Activated naive CD4-positive, alpha-beta T cell treated with anti-CD3 and anti-CD28 coated beads, Interleukin-2, amount 10 ng/mL, durations not matched to agents 7 days and 5 days (primary cell): Measurements from ENCODE around the gene ZDHHC4.
"Not testable (repeated sequence)": the region's sequence is repeated elsewhere in the genome, so short reads cannot be mapped to it uniquely, and the experiment has no call there.

Source experiments
- CTCF ChIA-PET: fragments of 350-600 bp; sonication (Branson Sonifier 250); formaldehyde crosslinking; loops from one replicate; lab custom pipeline; 2021; ENCODE audit warnings: antibody characterized with exemption; lab: Charles Lee
- DNase-seq: peaks from one replicate; pipeline ENCODE4 v3.0.0-alpha.2; 2020
- H3K27ac Mint-ChIP-seq: one replicate; pipeline ENCODE4 v1.8.0; 2021; ENCODE audit warnings: mild to moderate bottlenecking, moderate library complexity, mixed read lengths
- H3K27me3 Mint-ChIP-seq: one replicate; pipeline ENCODE4 v1.8.0; 2021; ENCODE audit warnings: mild to moderate bottlenecking, mixed read lengths
- H3K36me3 Mint-ChIP-seq: one replicate; pipeline ENCODE4 v1.8.0; 2021; ENCODE audit warnings: mixed read lengths
- H3K4me1 Mint-ChIP-seq: one replicate; pipeline ENCODE4 v1.8.0; 2021; ENCODE audit warnings: mixed read lengths
- H3K4me3 Mint-ChIP-seq: one replicate; pipeline ENCODE4 v1.8.0; 2021; ENCODE audit warnings: mild to moderate bottlenecking, moderate library complexity, mixed read lengths
- H3K9me3 Mint-ChIP-seq: one replicate; pipeline ENCODE4 v1.8.0; 2021; ENCODE audit warnings: mixed read lengths

The ZDHHC4 gene

DNA sequence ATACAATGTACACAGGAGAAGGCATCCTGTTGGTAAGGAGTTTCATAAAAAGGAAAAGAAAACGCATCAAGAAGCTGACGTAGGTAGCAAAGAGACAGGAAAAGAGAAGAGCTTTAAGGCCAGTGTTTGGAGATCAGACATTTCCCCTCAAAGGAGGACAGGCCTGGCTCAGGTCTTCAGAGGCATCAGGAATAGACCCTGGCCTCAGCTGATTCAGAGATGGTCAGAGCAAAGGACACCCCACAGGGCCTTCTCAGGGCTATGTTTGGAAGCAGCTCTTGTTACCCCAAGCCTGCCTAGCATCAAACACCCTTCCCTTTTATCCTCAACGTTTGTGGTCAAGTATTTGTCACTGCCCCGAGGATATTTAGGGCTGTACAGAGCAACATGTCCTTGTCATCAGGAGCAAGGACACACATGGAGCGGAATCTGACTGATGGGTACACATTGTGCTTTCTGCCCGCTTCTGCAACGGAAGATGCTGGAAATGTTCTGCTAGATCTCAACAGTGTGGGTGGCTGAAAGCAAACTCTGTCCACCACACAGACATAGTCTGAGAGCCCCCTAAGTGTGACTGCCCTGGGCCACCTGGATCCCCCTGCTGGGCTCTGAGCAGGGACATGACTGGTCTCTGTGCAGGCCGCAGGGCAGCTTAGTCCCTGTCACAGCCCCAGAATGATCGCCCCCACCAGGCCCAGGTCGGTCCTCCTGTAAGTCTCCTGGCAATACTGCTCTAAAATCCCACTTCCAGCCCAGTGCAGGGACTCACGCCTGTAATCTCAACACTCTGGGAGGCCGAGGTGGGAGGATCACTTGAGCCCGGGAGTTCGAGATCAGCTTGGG is 1.0 kb upstream of the ZDHHC4 start:
- Mint-ChIP-seq H3K9me3 (no peaks in the 10 kb centered on the region), H3K27me3 (peaks cover 15% of the 10 kb centered on the region), H3K27ac (peak overlapping the region; percentile 37), H3K36me3 (peaks cover 13% of the 10 kb centered on the region), H3K4me1 (peaks cover 36% of the 10 kb centered on the region), H3K4me3 (peak overlapping the region; percentile 76)
- DNase-seq = no peak
- CTCF ChIA-PET = interaction anchor here (0.8 to 2.8 kb wide), 6 partner anchors 14 to 66 kb away, joined by 3 to 19 read pairs (median 8); partner anchors contain the start of gene INTS15

DNA sequence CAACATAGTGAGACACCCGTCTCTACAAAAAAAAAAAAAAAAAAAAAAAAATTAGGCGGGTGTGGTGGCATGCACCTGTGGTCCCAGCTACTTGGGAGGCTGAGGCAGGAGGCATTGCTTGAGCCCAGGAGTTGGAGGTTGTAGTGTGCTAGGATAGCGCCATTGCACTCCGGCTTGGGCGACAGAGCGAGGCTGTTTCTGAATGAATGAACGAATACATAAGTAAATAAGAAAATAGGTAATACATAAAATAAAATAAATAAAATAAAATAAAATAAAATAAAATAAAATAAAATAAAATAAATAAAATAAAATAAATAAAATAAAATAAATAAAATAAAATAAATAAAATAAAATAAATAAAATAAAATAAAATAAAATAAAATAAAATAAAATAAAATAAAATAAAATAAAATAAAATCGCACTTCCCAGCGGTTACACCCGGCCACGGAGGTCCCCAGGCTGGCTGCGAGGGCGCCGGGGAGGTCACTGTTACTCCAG is 336 bp upstream of the ZDHHC4 start:
- Mint-ChIP-seq H3K4me1 (peaks cover 42% of the 10 kb centered on the region), H3K36me3 (peaks cover 20% of the 10 kb centered on the region), H3K27ac (peak overlapping the region; percentile 86), H3K4me3 (peak overlapping the region; percentile 88)
- peak; percentile 39 for DNase-seq
- H3K27me3 Mint-ChIP-seq, H3K9me3 Mint-ChIP-seq: not testable (repeated sequence)
- CTCF ChIA-PET = interaction anchor here (0.8 to 2.4 kb wide), 3 partner anchors 13 to 61 kb away, joined by 3 to 8 read pairs (median 7); partner anchors contain the start of gene INTS15

DNA sequence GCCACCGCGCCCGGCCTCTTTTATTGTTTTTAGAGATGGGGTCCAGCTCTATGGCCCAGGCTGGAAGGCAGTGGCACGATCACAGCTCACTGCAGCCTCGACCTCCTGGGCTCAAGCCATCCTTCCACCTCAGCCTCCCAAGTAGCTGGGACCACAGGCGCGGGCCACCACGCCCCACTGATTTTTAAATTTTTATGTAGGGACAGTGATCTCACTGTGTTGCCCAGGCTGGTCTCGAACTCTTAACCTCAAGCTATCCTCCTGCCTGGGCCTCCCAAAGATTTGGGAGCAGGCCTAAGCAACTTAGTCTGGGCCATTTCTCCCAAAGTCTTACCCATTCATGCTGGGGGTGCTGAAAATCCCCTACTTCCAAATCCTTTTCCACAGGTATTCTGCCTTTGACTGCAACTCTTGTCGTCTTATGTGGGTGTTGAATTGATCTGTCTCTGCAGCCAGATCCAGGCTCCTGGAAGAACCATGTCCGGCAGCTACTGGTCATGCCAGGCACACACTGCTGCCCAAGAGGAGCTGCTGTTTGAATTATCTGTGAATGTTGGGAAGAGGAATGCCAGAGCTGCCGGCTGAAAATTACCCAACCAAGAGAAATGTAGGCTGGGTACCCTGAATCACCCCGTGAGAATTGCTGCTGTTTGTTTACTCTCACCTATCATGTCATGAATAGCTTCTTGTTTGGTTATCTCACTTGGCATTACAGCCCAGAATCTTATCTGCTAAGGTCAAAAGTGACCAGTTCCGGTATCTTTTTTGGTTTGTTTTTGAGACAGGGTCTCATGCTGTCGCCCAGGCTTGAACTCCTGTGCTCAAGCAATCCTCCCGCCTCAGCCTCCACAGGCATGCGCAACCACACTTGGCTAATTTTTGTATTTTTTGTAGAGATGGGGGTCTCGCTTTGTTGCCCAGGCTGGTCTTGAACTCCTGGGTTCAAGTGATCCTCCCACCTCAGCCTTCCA is 1.1 kb downstream of the ZDHHC4 start:
- Mint-ChIP-seq H3K27me3 (peaks cover 7% of the 10 kb centered on the region), H3K4me3 (peak overlapping the region; percentile 88), H3K27ac (peak overlapping the region; percentile 86), H3K4me1 (peaks cover 44% of the 10 kb centered on the region), H3K9me3 (no peaks in the 10 kb centered on the region), H3K36me3 (peaks cover 27% of the 10 kb centered on the region)
- no peak for DNase-seq
- CTCF ChIA-PET = interaction anchor here (2.2 kb wide), 1 partner anchor 12 kb away, joined by 7 read pairs; the partner anchor contains the start of gene INTS15

DNA sequence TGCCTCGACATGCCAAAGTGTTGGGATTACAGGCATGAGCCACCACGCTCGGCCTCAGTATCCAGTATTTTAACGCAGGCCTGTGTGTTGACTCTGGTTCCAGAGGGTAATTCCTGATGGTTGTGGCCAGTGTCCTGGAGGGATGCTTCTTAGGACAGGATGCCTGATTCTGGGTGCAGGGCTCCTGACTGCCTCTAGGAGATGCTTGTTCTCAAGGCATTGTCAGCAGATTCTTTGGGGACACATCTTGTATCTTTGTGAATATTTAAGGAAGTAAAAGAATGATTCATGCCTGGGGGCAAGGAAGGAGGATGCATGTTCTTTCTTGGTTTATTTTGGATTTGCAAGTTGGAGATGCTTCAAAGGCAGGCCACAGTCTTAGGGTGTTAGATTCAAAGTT is 2.2 kb downstream of the ZDHHC4 start:
- H3K27me3 Mint-ChIP-seq = no peaks in the 10 kb centered on the region
- no peak for DNase-seq
- H3K27ac Mint-ChIP-seq = no peak overlapping the region
- CTCF ChIA-PET = interaction anchor here (2.4 kb wide), 1 partner anchor 11 kb away, joined by 12 read pairs; the partner anchor contains the start of gene INTS15
- peaks cover 31% of the 10 kb centered on the region for H3K36me3 Mint-ChIP-seq
- H3K9me3 Mint-ChIP-seq = no peaks in the 10 kb centered on the region
- peaks cover 44% of the 10 kb centered on the region for H3K4me1 Mint-ChIP-seq
- peak overlapping the region; percentile 88 for H3K4me3 Mint-ChIP-seq

DNA sequence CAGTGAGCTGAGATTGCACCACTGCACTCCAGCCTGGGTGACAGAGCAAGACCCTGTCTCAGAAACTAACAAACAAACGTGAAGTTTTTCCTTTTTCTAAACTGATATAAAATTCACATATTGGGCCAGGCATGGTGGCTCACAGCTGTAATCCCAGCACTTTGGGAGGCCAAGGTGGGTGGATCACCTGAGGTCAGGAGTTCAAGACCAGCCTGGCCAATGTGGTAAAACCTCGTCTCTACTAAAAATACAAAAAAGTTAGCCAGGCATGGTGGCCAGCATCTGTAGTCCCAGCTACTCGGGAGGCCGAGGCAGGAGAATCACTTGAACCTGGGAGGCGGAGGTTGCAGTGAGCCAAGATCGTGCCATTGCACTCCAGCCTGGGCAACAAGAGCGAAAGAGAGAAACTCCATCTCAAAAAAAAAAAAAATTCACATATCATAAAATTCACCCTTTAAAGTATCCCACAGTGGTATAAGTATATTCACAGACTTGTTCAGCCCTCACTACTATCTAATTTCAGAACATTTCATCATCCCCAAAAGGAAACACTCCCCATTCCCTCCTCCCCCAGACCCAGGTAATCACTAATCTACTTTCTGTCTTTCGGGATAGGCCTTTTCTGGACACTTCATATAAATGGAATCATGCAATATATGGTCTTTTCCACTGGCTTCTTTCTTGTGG is 8.6 kb downstream of the ZDHHC4 start:
- H3K9me3 Mint-ChIP-seq, H3K4me3 Mint-ChIP-seq, H3K27ac Mint-ChIP-seq, DNase-seq, H3K27me3 Mint-ChIP-seq, CTCF ChIA-PET: not testable (repeated sequence)
- H3K36me3 Mint-ChIP-seq = peaks cover 57% of the 10 kb centered on the region
- peaks cover 18% of the 10 kb centered on the region for H3K4me1 Mint-ChIP-seq

DNA sequence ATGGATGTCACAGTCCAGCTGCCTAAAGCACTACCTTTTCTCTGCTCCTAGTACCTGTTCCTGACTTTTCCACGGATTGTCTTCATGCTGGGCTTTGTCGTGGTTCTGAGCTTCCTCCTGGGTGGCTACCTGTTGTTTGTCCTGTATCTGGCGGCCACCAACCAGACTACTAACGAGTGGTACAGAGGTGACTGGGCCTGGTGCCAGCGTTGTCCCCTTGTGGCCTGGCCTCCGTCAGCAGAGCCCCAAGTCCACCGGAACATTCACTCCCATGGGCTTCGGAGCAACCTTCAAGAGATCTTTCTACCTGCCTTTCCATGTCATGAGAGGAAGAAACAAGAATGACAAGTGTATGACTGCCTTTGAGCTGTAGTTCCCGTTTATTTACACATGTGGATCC is 11.3 kb downstream of the ZDHHC4 start:
- H3K36me3 Mint-ChIP-seq = peaks cover 52% of the 10 kb centered on the region
- peaks cover 21% of the 10 kb centered on the region for H3K4me1 Mint-ChIP-seq
- no peaks in the 10 kb centered on the region for H3K27me3 Mint-ChIP-seq
- no peaks in the 10 kb centered on the region for H3K9me3 Mint-ChIP-seq
- no peak for DNase-seq
- CTCF ChIA-PET = interaction anchor here (1.1 kb wide), 1 partner anchor 14 kb away, joined by 4 read pairs; no protein-coding TSS in a partner anchor
- peak overlapping the region; percentile 65 for H3K4me3 Mint-ChIP-seq
- H3K27ac Mint-ChIP-seq = peak overlapping the region; percentile 65

DNA sequence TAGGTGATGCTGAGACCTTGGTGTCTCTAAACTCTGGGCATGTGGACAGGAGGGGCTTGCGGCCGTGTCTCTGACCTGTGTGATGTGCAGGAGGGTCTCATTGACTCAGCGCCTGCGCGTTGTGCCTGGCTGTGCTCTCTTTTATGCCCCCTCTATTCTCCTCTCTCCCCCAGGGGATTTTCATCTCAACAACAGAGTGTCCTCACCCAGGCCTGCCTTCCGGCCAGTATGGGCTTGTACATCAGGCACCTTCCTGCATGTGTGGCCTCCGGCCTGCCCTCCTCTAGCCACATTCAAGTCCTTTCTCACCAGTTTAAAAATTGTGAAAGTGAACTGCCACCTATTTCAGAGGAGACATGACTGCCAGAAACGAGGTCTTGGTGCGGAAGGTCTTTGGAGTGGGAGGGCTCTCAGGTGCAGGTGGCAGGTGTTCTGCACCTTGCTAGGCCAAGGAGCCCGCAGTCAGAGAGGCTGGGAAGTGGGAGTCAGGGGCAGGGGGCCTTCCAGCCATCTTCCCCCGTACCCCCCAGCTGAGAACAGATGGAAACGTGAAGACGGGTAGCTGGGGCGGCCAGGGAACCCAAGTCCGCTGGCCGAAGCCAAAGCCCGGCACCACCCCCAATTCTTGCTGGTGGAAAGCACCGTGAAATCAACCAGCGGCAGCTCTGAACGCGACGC is 12.0 kb downstream of the ZDHHC4 start:
- Mint-ChIP-seq H3K36me3 (peaks cover 54% of the 10 kb centered on the region), H3K27ac (peak overlapping the region; percentile 85), H3K4me1 (peaks cover 21% of the 10 kb centered on the region), H3K27me3 (no peaks in the 10 kb centered on the region), H3K4me3 (peak overlapping the region; percentile 65), H3K9me3 (no peaks in the 10 kb centered on the region)
- CTCF ChIA-PET = interaction anchor here (1.1 to 2.4 kb wide), 6 partner anchors 9 to 140 kb away, joined by 3 to 12 read pairs (median 6); partner anchors contain the start of gene ZDHHC4
- no peak for DNase-seq

DNA sequence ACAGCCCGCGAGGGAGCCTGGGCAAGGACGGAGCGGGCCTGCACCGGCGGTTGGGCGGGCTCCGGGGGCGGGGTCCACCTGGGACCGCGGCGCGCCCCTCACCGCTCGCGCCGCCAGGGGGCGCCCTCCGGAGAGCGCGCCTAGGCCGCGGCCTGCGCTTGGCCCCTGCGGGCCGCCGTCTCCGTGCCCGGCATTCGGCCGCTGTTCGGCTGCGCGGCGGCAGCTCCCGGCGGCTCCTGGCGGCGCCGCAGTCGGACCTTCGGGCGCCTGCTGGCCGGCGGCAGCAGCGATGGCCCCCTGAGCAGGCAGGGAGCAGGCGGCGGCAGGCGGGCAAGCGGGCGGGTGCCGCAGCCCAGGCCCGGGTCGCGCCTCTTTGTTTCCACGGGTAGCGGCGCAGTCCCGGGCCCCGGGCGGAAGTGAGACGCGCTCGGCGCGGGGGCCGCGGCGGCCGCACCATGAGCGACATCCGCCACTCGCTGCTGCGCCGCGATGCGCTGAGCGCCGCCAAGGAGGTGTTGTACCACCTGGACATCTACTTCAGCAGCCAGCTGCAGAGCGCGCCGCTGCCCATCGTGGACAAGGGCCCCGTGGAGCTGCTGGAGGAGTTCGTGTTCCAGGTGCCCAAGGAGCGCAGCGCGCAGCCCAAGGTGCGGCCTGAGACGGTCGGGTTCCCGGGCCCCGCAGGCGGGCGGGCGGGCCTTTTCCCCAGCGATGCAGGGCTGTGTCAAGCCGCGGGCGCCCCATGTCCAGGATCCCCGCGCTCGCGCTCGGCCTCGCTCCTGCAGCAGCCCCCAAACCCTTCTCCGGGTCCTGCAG is 12.8 kb downstream of the ZDHHC4 start, which contains the start of gene INTS15:
TSS of gene INTS15 (plus strand) at position 193 of the 816 bp plus-strand sequence. CDS start at position 456, 263 bp downstream.
- DNase-seq = peak; percentile 84
- Mint-ChIP-seq H3K4me1 (peaks cover 21% of the 10 kb centered on the region), H3K9me3 (no peaks in the 10 kb centered on the region), H3K27ac (peak within 1 kb of the TSS; percentile 90), H3K36me3 (peaks cover 54% of the 10 kb centered on the region), H3K4me3 (peak within 1 kb of the TSS; percentile 86), H3K27me3 (no peaks in the 10 kb centered on the region)
- CTCF ChIA-PET = interaction anchor here (1.2 to 2.4 kb wide), 7 partner anchors 9 to 734 kb away, joined by 3 to 12 read pairs (median 6); partner anchors contain the start of gene ZDHHC4

DNA sequence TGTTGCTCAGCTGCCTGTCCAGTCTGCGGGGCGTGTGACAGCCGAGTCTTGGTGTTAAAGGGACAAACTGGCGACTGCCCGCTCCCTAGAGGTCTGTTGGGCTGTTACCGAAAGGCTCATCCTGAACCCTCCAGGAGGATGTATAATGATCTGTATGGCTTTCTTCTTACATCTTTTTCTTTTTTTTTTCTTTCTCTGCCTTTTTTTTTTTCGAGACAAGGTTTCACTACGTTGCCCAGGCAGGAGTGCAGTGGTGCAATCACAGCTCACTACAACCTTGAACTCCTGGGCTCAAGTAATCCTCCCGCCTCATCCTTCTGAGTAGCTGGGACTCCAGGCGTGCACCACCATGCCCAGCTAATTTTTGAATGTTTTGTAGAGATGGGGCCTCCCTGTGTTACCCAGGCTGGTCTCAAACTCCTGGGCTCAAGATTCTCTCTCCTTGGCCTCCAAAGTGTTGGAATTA is 13.4 kb downstream of the ZDHHC4 start:
- H3K4me1 Mint-ChIP-seq = peaks cover 21% of the 10 kb centered on the region

DNA sequence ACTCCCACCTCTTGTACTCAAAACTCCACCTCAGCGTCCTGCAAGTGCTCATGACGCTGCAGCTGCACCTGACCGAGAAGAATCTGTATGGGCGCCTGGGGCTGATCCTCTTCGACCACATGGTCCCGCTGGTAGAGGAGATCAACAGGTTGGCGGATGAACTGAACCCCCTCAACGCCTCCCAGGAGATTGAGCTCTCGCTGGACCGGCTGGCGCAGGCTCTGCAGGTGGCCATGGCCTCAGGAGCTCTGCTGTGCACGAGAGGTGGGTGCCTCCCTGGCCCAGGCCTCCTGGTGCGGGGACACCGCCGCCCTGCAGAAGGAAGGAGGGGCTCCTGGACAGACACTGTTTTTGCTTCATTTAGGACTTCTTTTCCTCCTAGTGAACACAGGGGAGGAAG is 22.8 kb downstream of the ZDHHC4 start:
- Mint-ChIP-seq H3K27me3 (no peaks in the 10 kb centered on the region), H3K27ac (no peak overlapping the region), H3K4me3 (no peak overlapping the region), H3K36me3 (peaks cover 59% of the 10 kb centered on the region), H3K4me1 (no peaks in the 10 kb centered on the region), H3K9me3 (no peaks in the 10 kb centered on the region)
- CTCF ChIA-PET = interaction anchor here (1.1 to 1.7 kb wide), 2 partner anchors 10 to 84 kb away, joined by 6 to 7 read pairs; partner anchors contain the start of gene INTS15
- DNase-seq = no peak

More for the DNA sequence above, 13.4 kb downstream of the ZDHHC4 start:
- no peak for DNase-seq
- Mint-ChIP-seq H3K9me3 (no peaks in the 10 kb centered on the region), H3K27me3 (no peaks in the 10 kb centered on the region), H3K36me3 (peaks cover 58% of the 10 kb centered on the region), H3K27ac (peak overlapping the region; percentile 90), H3K4me3 (peak overlapping the region; percentile 86)
- CTCF ChIA-PET = interaction anchor here (1.5 to 2.4 kb wide), 6 partner anchors 10 to 734 kb away, joined by 3 to 12 read pairs (median 6); partner anchors contain the start of gene ZDHHC4

DNA sequence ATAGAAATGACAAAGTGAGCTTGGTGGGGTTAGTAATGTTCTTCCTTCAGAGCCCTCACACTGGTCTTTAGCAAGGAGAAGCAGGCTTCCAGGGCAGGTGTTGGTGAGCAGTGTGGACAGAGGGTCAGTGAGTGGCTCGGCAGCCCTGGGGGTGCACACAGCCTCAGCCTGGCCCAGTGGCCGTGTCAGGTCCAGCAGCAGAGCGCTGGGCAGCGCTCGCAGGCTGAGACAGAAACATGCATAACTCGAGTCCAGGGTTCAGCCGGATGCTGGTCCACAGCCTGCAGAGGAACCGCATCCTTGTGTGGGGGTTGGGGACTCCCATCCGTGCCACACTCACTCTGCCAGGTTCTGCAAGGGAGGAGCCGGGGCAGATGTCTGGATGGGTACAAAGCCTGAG is 27.2 kb downstream of the ZDHHC4 start:
- no peak for DNase-seq
- Mint-ChIP-seq H3K4me3 (no peak overlapping the region), H3K27ac (no peak overlapping the region), H3K9me3 (no peaks in the 10 kb centered on the region), H3K4me1 (no peaks in the 10 kb centered on the region), H3K27me3 (no peaks in the 10 kb centered on the region), H3K36me3 (peaks cover 28% of the 10 kb centered on the region)
- CTCF ChIA-PET = interaction anchor here (1.3 kb wide), 1 partner anchor 12 kb away, joined by 6 read pairs; no protein-coding TSS in a partner anchor
